Measurements from ENCODE around the gene WDR45B.

GRCh38 chr17:82570277-82570676 lies 78.0 kb downstream of the WDR45B start:
- TF ChIP-seq, protein P1, sequence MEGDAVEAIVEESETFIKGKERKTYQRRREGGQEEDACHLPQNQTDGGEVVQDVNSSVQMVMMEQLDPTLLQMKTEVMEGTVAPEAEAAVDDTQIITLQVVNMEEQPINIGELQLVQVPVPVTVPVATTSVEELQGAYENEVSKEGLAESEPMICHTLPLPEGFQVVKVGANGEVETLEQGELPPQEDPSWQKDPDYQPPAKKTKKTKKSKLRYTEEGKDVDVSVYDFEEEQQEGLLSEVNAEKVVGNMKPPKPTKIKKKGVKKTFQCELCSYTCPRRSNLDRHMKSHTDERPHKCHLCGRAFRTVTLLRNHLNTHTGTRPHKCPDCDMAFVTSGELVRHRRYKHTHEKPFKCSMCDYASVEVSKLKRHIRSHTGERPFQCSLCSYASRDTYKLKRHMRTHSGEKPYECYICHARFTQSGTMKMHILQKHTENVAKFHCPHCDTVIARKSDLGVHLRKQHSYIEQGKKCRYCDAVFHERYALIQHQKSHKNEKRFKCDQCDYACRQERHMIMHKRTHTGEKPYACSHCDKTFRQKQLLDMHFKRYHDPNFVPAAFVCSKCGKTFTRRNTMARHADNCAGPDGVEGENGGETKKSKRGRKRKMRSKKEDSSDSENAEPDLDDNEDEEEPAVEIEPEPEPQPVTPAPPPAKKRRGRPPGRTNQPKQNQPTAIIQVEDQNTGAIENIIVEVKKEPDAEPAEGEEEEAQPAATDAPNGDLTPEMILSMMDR (IDR thresholded peaks at IDR 0.05), result no peak
- TF ChIP-seq ZFX (IDR thresholded peaks at IDR 0.05; ENCODE audit: borderline replicate concordance), result no peak
